HG02870 (cell line): ENCODE results near the gene DALRD3.

Experiments
- ATAC-seq: cut with Tn5 transposase; IDR thresholded peaks from one replicate; pipeline ENCODE4 v1.9.1; 2021; ENCODE audit warnings: mild to moderate bottlenecking, moderate library complexity; ENCODE audit not compliant: unreplicated experiment

DALRD3 gene

DNA sequence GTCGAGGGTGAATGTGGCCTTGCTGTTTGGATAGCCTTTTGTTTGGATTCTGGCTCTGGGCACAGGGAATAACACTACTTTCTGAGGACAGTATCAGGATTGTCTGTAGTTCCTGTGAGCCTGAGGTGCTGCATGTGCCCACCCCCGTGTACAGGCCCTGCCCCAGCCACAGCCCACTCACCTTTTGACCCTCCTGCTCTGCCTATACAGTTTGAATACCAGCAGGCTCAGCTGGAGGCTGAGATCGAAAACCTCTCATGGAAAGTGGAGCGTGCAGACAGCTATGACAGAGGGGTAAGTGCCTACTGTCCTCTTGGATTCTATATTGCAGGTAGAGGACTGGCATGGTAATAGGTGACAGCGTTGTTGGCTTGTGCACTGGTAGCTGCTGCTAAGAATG, 35.7 kb downstream of the DALRD3 start:
- ATAC-seq = no peak

DNA sequence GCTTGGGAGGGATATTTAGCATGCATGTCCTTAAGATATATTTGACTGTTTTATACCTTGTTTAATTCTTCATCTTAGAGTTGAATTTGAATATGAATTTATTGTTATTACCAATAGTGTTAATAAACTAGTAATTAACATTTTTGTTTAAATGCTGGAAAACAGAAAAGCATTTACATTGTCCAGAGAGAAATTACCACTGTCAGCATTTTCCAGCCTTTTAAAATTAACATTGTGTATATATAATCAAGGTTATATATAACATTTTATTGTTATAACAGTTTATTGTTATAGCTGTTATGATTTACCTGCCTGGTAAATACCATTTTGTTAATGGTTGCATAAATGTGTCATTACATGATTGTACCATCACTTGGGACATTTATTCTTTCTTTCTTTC, 36.4 kb downstream of the DALRD3 start:
- ATAC-seq = no peak

DNA sequence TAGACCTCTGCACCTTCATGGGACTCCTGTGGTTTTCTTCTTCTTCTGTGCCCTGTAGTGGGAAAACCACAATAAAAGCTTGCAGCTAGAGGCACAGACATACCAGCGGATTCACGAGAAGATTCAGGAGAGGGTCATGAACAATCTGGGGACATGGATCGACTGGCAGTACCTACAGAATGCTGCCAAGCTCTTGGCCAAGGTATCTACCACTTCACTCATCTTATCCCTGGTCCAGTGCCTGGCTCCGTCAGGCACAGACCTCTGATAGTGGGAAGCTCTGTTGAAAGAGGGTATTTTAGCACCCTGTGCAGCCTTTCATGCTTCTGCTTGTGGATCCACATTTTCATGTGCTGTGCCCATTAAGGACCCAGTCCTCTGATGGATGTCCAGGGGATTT, 38.1 kb downstream of the DALRD3 start:
- no peak for ATAC-seq

DNA sequence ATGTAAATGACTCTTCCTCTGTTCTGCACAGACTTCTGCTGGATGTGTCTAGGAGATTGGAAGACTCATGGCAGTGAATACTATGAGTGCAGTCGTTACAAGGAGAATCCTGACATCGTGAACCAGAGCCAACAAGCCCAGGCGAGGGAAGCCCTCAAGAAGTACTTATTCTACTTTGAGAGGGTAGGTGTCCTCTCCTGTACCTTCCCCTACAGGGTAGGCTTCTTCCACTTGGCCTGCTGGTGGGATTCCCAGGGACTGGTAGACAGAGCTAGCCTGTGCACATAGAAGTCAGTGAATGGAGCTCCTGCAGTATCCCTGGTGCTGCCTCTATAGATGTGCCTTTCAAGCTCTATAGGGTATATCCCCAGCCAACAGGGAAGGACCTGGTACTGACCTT, 38.9 kb downstream of the DALRD3 start:
- ATAC-seq = no peak

DNA sequence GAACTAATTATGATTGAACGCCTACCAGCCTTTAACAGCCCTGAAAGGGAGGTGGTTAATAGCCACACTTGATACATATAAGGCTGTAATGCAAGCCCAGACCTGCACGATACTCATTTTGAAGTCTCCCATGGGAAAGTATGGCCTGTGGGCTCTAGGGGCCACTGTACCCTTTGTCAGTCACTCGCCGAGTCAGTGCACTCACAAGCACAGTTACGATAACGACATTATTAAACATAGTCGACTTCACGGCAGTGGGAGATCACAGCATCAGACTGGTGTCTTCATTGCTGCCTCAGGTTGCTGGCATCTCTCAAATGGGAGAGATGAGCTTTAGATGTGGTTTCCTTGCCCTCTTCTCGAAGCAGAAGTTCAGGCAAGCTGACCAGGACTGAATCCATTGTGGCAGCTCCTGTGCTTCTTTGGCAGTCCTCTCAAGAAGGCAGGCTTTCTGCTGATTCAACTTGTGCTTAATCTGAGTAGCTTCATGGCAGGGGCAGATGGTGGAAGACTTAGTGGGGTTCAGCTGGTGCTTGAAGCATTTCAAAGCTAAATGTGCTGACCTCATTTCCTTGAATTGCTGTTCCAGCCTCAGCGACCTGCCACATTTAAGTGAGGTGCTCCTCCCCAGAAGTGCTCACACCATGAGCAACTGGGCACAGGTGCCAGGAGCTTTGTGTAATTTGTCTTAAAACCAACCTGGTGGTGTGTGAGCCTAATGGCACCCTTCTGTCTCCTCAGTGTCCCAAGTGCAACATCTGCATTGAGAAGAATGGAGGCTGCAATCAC, 44.1 kb downstream of the DALRD3 start:
- ATAC-seq = no peak

DNA sequence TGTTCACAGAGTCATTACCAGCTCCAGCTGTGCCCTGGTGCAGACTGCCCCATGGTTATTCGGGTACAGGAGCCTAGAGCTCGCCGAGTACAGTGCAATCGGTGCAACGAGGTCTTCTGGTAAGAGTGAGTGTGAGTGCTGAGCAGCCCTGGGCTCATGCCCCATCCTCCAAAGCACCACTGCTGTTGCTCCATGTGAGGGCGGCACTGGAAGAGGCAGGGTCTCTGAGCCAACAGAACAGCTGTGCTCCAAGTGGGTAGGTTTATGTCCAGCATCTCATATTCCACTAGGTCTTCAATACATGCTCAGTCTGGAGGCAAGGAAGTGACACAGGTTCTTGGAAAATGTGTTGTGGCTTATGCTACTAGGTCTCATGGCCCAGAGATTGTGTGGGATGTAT, 47.8 kb downstream of the DALRD3 start:
- no peak for ATAC-seq

DNA sequence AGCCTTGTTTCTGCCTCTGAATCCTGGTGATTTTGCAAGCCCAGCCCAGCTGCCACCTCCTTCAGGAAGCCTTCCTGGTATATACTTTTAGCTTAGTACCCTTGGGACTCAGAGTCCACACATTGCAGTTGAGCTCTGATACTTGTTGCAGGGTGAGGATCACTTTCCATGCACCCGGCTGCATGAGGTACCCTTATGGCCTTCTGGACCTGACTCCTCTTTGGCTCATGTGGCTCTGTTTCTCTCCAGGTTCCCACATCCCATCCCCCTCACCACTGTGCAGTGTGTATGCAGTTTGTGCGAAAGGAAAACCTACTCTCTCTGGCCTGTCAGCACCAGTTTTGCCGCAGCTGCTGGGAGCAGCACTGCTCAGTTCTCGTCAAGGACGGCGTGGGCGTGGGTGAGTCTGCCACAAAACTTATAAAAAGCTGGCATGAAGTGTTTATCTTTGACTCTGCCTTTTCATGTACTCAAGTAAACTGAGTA, 51.5 kb downstream of the DALRD3 start:
- ATAC-seq = no peak

DNA sequence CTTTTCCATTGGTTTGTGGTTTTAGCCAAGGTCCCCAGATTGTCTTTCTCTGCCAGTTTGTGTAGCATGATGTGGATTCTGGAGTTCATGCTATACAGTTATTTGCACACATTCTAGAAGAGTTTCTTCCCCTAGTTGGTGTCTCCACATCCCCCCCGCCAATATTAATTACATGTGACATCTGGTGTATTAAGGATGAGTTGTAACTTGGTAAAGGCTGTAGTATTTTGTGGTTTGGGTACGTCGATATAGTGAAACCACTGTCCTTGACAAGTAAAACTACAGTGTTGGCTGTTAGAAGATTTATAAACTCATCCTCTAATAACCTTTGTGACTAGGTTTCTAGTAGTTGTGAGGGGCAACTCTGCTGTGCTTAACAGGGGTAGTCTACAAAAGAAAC, 52.0 kb downstream of the DALRD3 start:
- no peak for ATAC-seq
